Lower lobe of right lung (tissue), 2 donors: ENCODE measurements around the gene QRFP. TPM values are rescaled to one million over a fixed set of nuclear protein-coding genes. Genes with fewer than 3 reads are reported as not detected.
A peak's percentile ranks its signal among the peaks of the same experiment; 100 is the strongest.

Source experiments
- ATAC-seq, 2 donors: fragments of 200-7000 bp; cut with Tn5 transposase; one replicate each; pipeline ENCODE4 v1.9.1; 2020 to 2022; ENCODE audit warnings: mild to moderate bottlenecking in 2 of 2, moderate library complexity in 2 of 2
- DNase-seq: peaks from one replicate; pipeline ENCODE4 v3.0.0-alpha.2; 2020
- H3K27ac ChIP-seq: fragments of 200-600 bp; one replicate; pipeline ENCODE4 v1.8.0; 2022
- H3K27me3 ChIP-seq: fragments of 200-600 bp; one replicate; pipeline ENCODE4 v1.8.0; 2022; ENCODE audit warnings: low read depth
- H3K36me3 ChIP-seq: fragments of 200-600 bp; one replicate; pipeline ENCODE4 v1.8.0; 2022; ENCODE audit warnings: mild to moderate bottlenecking
- H3K4me1 ChIP-seq: fragments of 200-600 bp; one replicate; pipeline ENCODE4 v1.8.0; 2022
- H3K4me3 ChIP-seq: fragments of 200-600 bp; one replicate; pipeline ENCODE4 v1.8.0; 2022; ENCODE audit warnings: mild to moderate bottlenecking
- H3K9me3 ChIP-seq: fragments of 200-600 bp; one replicate; pipeline ENCODE4 v1.8.0; 2022
- intact Hi-C: fragments of 100-400 bp; cut with DNase I; formaldehyde crosslinking; loops from one replicate; pipeline ENCODE4 v1.11.0; 2022
- total RNA-seq: library from RNA; stranded (reverse); fragmentation: NEBNext Ultra II Directional; extraction: Animal tissue kit (Norgen Biotek cat#: 25700); gene quantifications from one replicate; pipeline ENCODE4 v1.2.1, GENCODE V29; 2021
- TF ChIP-seq, protein P1 (sequence below): fragments of 200-600 bp; IDR thresholded peaks from one replicate; pipeline ENCODE4 v1.8.0; 2022; ENCODE audit warnings: antibody characterized with exemption, mild to moderate bottlenecking
- donor health status: DM: no; HTN: yes; CAD: no; lungs with severe emphysema.

Gene QRFP
- total RNA-seq, 1 donor from 2014 or later: not detected

DNA sequence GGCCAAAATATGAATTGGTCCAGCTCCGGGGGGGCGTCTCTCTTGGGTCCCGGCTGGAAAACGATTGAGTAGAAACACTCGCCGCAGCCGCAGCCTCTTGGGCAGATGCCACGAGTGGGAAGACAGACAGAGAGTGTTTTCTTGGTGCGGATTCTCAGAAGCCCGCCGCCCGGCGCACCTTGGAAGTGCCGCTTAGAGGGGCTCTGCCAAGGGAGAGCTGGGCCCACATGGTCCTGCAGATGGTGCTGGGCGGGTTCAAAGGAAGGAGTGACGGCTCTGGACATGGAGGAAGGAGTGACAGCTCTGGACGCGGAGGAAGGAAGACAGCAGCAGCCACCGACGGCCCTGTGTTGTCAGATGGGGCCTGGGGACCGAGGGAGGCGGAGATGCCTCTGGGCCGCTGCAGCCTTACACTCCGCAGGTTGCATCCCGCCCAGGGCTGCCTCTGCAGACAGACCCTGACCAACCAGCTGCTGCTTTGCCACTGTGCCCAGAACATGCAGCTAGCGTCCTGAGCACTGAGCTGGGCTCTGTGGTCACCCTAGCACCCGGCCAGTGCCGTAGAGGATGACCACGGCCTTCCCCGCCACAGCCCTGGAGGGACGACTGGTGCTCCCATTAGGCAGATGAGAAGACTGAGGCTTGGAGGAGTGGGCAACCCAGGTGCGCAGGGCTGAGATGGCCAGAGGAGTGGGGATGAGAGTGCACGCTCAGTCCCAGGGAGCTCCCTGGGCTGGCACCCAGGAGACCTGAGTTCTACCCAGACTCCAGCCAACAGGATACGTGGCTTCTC lies 20.8 kb upstream of the QRFP start:
- Histone ChIP-seq H3K27me3 (peaks cover 14% of the 10 kb centered on the region), H3K27ac (no peak overlapping the region), H3K4me3 (no peak overlapping the region), H3K9me3 (no peaks in the 10 kb centered on the region), H3K4me1 (no peaks in the 10 kb centered on the region), H3K36me3 (no peaks in the 10 kb centered on the region)
- no peak for DNase-seq
- TF ChIP-seq, protein P1, sequence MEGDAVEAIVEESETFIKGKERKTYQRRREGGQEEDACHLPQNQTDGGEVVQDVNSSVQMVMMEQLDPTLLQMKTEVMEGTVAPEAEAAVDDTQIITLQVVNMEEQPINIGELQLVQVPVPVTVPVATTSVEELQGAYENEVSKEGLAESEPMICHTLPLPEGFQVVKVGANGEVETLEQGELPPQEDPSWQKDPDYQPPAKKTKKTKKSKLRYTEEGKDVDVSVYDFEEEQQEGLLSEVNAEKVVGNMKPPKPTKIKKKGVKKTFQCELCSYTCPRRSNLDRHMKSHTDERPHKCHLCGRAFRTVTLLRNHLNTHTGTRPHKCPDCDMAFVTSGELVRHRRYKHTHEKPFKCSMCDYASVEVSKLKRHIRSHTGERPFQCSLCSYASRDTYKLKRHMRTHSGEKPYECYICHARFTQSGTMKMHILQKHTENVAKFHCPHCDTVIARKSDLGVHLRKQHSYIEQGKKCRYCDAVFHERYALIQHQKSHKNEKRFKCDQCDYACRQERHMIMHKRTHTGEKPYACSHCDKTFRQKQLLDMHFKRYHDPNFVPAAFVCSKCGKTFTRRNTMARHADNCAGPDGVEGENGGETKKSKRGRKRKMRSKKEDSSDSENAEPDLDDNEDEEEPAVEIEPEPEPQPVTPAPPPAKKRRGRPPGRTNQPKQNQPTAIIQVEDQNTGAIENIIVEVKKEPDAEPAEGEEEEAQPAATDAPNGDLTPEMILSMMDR: no peak
- no peak for ATAC-seq
- intact Hi-C loops: no loop called here

DNA sequence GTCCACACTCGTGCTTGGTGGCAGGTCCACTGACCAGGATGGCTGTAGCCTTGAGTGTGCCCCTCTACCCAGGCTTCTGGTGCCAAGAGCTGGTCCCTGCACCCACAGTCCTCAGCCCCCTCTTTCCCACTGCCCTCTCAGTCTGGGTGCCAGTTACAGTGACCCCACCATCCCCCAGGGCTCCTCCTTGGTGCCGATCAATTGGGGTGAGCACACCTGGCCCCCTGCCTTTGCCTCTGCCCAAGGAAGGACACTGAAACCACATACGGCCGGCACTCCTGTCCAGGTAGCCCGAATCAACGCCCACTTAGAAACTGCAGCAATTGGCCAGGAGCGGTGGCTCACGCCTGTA lies 18.5 kb upstream of the QRFP start:
- Histone ChIP-seq H3K27me3 (peaks cover 5% of the 10 kb centered on the region), H3K4me3 (no peak overlapping the region), H3K36me3 (no peaks in the 10 kb centered on the region), H3K27ac (no peak overlapping the region), H3K4me1 (no peaks in the 10 kb centered on the region), H3K9me3 (no peaks in the 10 kb centered on the region)
- TF ChIP-seq, protein P1: no peak
- intact Hi-C loops: no loop called here
- ATAC-seq: peak in 1 of 2 donors; percentile 18
- no peak for DNase-seq

DNA sequence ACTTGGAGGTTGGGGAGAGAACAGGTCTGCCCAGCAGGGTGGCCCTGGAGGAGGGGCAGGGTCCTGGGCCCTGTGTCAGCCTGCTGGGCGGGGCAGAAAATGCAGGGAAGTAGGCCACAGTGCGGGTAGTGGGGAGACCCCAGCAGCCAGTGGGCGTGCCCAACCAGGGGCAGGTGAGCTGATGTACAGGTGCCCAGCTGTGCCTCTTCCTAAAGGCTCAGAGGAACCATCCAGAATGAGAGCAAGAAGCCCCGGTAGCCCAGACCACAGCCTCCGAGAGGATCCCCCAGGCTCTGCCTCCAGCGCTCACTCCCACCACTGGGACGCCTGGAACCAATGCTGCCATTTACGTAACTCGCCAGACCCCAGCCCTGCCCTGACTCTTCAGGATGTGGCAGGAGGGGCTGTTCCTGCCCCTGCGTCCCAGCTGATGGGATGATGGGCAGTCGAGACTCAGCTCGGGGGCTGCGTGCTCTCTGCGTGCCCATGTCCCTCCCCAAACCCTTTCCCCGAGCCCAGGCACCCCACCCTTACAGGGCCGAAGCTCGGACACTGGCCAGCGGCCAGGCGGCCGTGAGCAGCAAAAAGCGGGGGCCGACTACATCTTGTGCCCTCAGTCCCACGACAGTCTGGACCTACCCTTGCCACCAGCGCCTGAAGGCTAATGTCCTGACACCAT lies 17.9 kb upstream of the QRFP start:
- no peak for DNase-seq
- peak in 1 of 2 donors; percentile 10 for ATAC-seq
- H3K36me3 ChIP-seq: no peaks in the 10 kb centered on the region
- H3K9me3 ChIP-seq: no peaks in the 10 kb centered on the region
- H3K27me3 ChIP-seq: peaks cover 5% of the 10 kb centered on the region
- intact Hi-C loops: no loop called here
- H3K4me3 ChIP-seq: no peak overlapping the region
- no peak overlapping the region for H3K27ac ChIP-seq
- TF ChIP-seq, protein P1: no peak
- no peaks in the 10 kb centered on the region for H3K4me1 ChIP-seq

DNA sequence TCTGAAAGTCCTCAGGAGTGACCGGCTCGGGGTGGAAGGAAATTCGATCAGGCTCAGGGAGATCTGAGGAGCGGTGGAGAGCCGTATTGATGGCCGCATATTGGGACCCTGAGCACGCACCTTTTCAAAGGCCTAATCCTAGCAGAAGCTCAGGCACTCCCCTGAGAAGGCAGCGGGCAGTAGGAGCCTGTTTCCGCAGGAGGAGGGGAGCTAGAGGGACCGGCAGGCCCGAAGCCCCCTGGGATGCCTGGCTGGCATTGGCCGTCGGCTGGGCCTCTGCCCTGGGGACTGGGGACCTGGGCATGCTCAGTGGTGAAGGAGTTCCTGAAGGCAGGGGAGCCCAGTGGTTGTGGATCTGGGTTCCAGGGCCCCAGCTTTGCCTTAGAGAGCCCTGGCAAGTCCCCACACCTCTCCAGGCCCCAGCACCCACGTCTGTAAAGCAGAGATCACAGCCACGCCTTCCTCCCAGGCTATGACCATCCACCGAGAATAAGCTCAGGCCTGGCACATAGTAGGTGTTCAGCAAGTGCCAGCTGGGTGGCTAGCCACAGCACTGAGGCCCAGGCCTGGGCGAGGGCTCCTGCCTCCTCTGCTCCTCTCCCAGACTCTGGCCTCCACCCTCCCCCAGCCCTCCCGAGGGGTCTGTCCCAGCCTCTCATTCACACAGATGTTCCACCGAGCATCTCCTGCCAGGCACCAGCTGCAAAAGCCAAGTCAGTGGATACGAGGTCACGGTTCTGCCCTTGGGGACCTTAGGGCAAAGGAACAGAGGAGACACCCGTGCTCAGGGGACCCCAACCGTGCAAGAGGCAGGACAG lies 17.2 kb upstream of the QRFP start:
- Histone ChIP-seq H3K36me3 (no peaks in the 10 kb centered on the region), H3K9me3 (no peaks in the 10 kb centered on the region), H3K4me3 (no peak overlapping the region), H3K4me1 (no peaks in the 10 kb centered on the region), H3K27me3 (peaks cover 1% of the 10 kb centered on the region), H3K27ac (no peak overlapping the region)
- DNase-seq (no peak), ATAC-seq (no peak)
- TF ChIP-seq, protein P1: no peak
- intact Hi-C loops: no loop called here

- Histone ChIP-seq H3K4me1 (no peaks in the 10 kb centered on the region), H3K4me3 (no peak overlapping the region), H3K36me3 (no peaks in the 10 kb centered on the region), H3K27ac (no peak overlapping the region), H3K9me3 (no peaks in the 10 kb centered on the region), H3K27me3 (peaks cover 4% of the 10 kb centered on the region)
- DNase-seq (no peak), ATAC-seq (peak in 1 of 2 donors; percentile 45)
- TF ChIP-seq, protein P1: no peak
- intact Hi-C loops: no loop called here
Observed at GRCh38 chr9:130912932-130913598, 16.5 kb upstream of the QRFP start.
